Fibroblast of lung (primary cell): ENCODE results near the gene SFMBT2. TPM values are rescaled to one million over a fixed set of nuclear protein-coding genes. Genes with fewer than 3 reads are reported as not detected.

Experiments used
- DNase-seq, 2 donors: peaks; one replicate each; pipeline versions ENCODE4 v3.0.0 to v3.0.0-alpha.2; 2010; ENCODE audit warnings: low read depth in 2 of 2
- H2AFZ ChIP-seq: 2 replicates; pipeline ENCODE4 v1.5.1; 2012; ENCODE audit warnings: low read length, control low read depth, inconsistent platforms
- H3K27ac ChIP-seq: 2 replicates; pipeline ENCODE4 v1.5.1; 2011; ENCODE audit warnings: low read length, control low read depth; ENCODE audit not compliant: insufficient read depth
- H3K27me3 ChIP-seq: 2 replicates; pipeline ENCODE4 v1.5.1; 2011; ENCODE audit warnings: mild to moderate bottlenecking, low read length; ENCODE audit not compliant: control insufficient read depth, insufficient read depth
- H3K36me3 ChIP-seq: 2 replicates; pipeline ENCODE4 v1.5.1; 2011; ENCODE audit warnings: low read length; ENCODE audit not compliant: control insufficient read depth, insufficient read depth
- H3K4me1 ChIP-seq: 2 replicates; pipeline ENCODE4 v1.5.1; 2011; ENCODE audit warnings: low read length; ENCODE audit not compliant: control insufficient read depth, insufficient read depth; ENCODE audit errors: extremely low read depth
- H3K4me2 ChIP-seq: 2 replicates; pipeline ENCODE4 v1.5.1; 2011; ENCODE audit warnings: low read length, control low read depth; ENCODE audit not compliant: insufficient read depth; ENCODE audit errors: extremely low read depth
- H3K4me3 ChIP-seq, 4 experiments: fragments of 200-600 bp in 1 of 4; sonication (generic) in 1 of 4; replicated peaks in 1 of 4; 2 replicates each; pipeline ENCODE4 v1.5.1; 2011 to 2016; ENCODE audit warnings: low read length in 4 of 4, low read depth in 3 of 4, mild to moderate bottlenecking in 3 of 4, control low read depth in 2 of 4, inconsistent platforms in 1 of 4, mixed read lengths in 1 of 4; ENCODE audit not compliant: insufficient read depth in 1 of 4; ENCODE audit errors: control extremely low read depth in 1 of 4
- H3K79me2 ChIP-seq: 2 replicates; pipeline ENCODE4 v1.5.1; 2012; ENCODE audit warnings: mild to moderate bottlenecking, low read length, inconsistent platforms; ENCODE audit not compliant: control insufficient read depth, insufficient read depth
- H3K9ac ChIP-seq: 2 replicates; pipeline ENCODE4 v1.5.1; 2011; ENCODE audit warnings: mild to moderate bottlenecking, low read length, control low read depth; ENCODE audit not compliant: insufficient read depth
- H3K9me3 ChIP-seq: 2 replicates; pipeline ENCODE4 v1.5.1; 2012; ENCODE audit warnings: low read depth, low read length; ENCODE audit not compliant: control insufficient read depth, insufficient read depth
- H4K20me1 ChIP-seq: 2 replicates; pipeline ENCODE4 v1.5.1; 2011; ENCODE audit warnings: low read length; ENCODE audit not compliant: control insufficient read depth, insufficient read depth; ENCODE audit errors: extremely low read depth
- CTCF ChIP-seq, 2 donors: IDR thresholded peaks in 1 of 2; conservative IDR thresholded peaks in 1 of 2; 1 replicate in 1 of 2; 2 replicates in 1 of 2; pipeline ENCODE4 v1.5.1; 2011 to 2012; ENCODE audit warnings: low read length in 2 of 2, control low read depth in 1 of 2, inconsistent platforms in 1 of 2, low read depth in 1 of 2, mild to moderate bottlenecking in 1 of 2
- EZH2 ChIP-seq: IDR thresholded peaks from 2 replicates; pipeline ENCODE4 v1.5.1; 2012; ENCODE audit warnings: low read length, control low read depth, mild to moderate bottlenecking; ENCODE audit errors: missing control alignments
- polyA plus RNA-seq, 2 donors: library from polyadenylated mRNA; depleted of rRNA in 1 of 2; stranded (reverse) in 1 of 2; unstranded in 1 of 2; fragments of >200 nt; gene quantifications; 2 replicates each; pipeline ENCODE4 v1.2.1, GENCODE V29; 2011 to 2012; ENCODE audit warnings: missing spikeins in 1 of 2
- total RNA-seq: library from RNA; depleted of rRNA; stranded (reverse); fragments of >200 nt; gene quantifications from 2 replicates; pipeline ENCODE4 v1.2.1, GENCODE V29; 2014

SFMBT2 gene
- total and polyA plus RNA-seq, 2 donors (not counting 1 experiment from before 2014, with no cell fraction given), result 0.52 to 2.5 TPM

- Histone ChIP-seq H3K4me2 (no peak overlapping the region), H3K9ac (no peak overlapping the region), H3K27me3 (no peaks in the 10 kb centered on the region), H2AFZ (no peak overlapping the region), H3K79me2 (no peaks in the 10 kb centered on the region), H4K20me1 (no peaks in the 10 kb centered on the region), H3K36me3 (no peaks in the 10 kb centered on the region), H3K4me3 (no peak overlapping the region), H3K27ac (no peak overlapping the region), H3K9me3 (no peaks in the 10 kb centered on the region), H3K4me1 (no peaks in the 10 kb centered on the region)
- TF ChIP-seq EZH2, result no peak
- no peak for TF ChIP-seq CTCF (conservative IDR thresholded peaks at IDR 0.05 in 1 of 2, IDR thresholded peaks at IDR 0.05 in 1 of 2; ENCODE audit: low read depth in 1 of 2, low read length in 2 of 2)
- no peak for DNase-seq
Measured at GRCh38 chr10:7425691-7426090, 14.9 kb upstream of the SFMBT2 start.

GRCh38 chr10:7424919-7425318, 14.1 kb upstream of the SFMBT2 start:
- no peaks in the 10 kb centered on the region for H3K27me3 ChIP-seq
- no peaks in the 10 kb centered on the region for H3K79me2 ChIP-seq
- no peaks in the 10 kb centered on the region for H4K20me1 ChIP-seq
- H3K36me3 ChIP-seq, result no peaks in the 10 kb centered on the region
- no peak overlapping the region for H3K4me2 ChIP-seq
- no peak overlapping the region for H3K9ac ChIP-seq
- no peak overlapping the region for H3K27ac ChIP-seq
- H2AFZ ChIP-seq, result no peak overlapping the region
- H3K4me3 ChIP-seq, result no peak overlapping the region
- no peak for TF ChIP-seq EZH2
- no peak for TF ChIP-seq CTCF (conservative IDR thresholded peaks at IDR 0.05 in 1 of 2, IDR thresholded peaks at IDR 0.05 in 1 of 2; ENCODE audit: low read depth in 1 of 2, low read length in 2 of 2)
- no peaks in the 10 kb centered on the region for H3K4me1 ChIP-seq
- H3K9me3 ChIP-seq, result no peaks in the 10 kb centered on the region
- DNase-seq, result no peak

- H3K27ac ChIP-seq, result no peak overlapping the region
- no peaks in the 10 kb centered on the region for H4K20me1 ChIP-seq
- no peak overlapping the region for H3K9ac ChIP-seq
- no peak for DNase-seq
- no peaks in the 10 kb centered on the region for H3K27me3 ChIP-seq
- H3K36me3 ChIP-seq, result no peaks in the 10 kb centered on the region
- H3K4me2 ChIP-seq, result no peak overlapping the region
- TF ChIP-seq EZH2, result no peak
- no peak for TF ChIP-seq CTCF (conservative IDR thresholded peaks at IDR 0.05 in 1 of 2, IDR thresholded peaks at IDR 0.05 in 1 of 2; ENCODE audit: low read depth in 1 of 2, low read length in 2 of 2)
- H3K4me1 ChIP-seq, result no peaks in the 10 kb centered on the region
- H3K79me2 ChIP-seq, result no peaks in the 10 kb centered on the region
- no peak overlapping the region for H3K4me3 ChIP-seq
- H3K9me3 ChIP-seq, result no peaks in the 10 kb centered on the region
- H2AFZ ChIP-seq, result no peak overlapping the region
Measured at GRCh38 chr10:7424315-7424714, 13.5 kb upstream of the SFMBT2 start.
